GM23248 (cell line): ENCODE measurements around the gene PMAIP1.

ENCODE experiments used
- EZH2 ChIP-seq: fragments of 200-600 bp; sonication (generic); IDR thresholded peaks from 2 replicates; pipeline ENCODE4 v1.6.1; 2018; ENCODE audit warnings: antibody characterized with exemption, mild to moderate bottlenecking; ENCODE audit not compliant: insufficient read depth, poor library complexity, severe bottlenecking
- EZH2phosphoT487 ChIP-seq: fragments of 200-600 bp; sonication (generic); IDR thresholded peaks from 2 replicates; pipeline ENCODE4 v1.6.1; 2018; ENCODE audit warnings: antibody characterized with exemption, moderate library complexity, mild to moderate bottlenecking, low read depth; ENCODE audit not compliant: insufficient read depth

- TF ChIP-seq EZH2phosphoT487, result no peak
- no peak for TF ChIP-seq EZH2
Measured at GRCh38 chr18:59917422-59917821, 17.6 kb downstream of the PMAIP1 start.
